Activated naive CD4-positive, alpha-beta T cell treated with anti-CD3 and anti-CD28 coated beads for 36 hours (primary cell): ENCODE results near the gene ZNF630. TPM values are rescaled to one million over a fixed set of nuclear protein-coding genes. Genes with fewer than 3 reads are reported as not detected.
"Not testable (repeated sequence)": the region's sequence is repeated elsewhere in the genome, so short reads cannot be mapped to it uniquely, and the experiment has no call there.

Source experiments
- CTCF ChIA-PET: fragments of 350-600 bp; sonication (Branson Sonifier 250); formaldehyde crosslinking; loops from one replicate; lab custom pipeline; 2021; ENCODE audit warnings: antibody characterized with exemption; lab: Charles Lee
- DNase-seq: peaks from one replicate; pipeline ENCODE4 v3.0.0-alpha.2; 2020
- H3K27ac Mint-ChIP-seq: one replicate; pipeline ENCODE4 v1.8.0; 2021; ENCODE audit warnings: mild to moderate bottlenecking, mixed read lengths
- H3K27me3 Mint-ChIP-seq: one replicate; pipeline ENCODE4 v1.8.0; 2021; ENCODE audit warnings: low read depth, mixed read lengths
- H3K36me3 Mint-ChIP-seq: one replicate; pipeline ENCODE4 v1.8.0; 2021; ENCODE audit warnings: low read depth, mixed read lengths
- H3K4me1 Mint-ChIP-seq: one replicate; pipeline ENCODE4 v1.8.0; 2021; ENCODE audit warnings: low read depth, mixed read lengths
- H3K4me3 Mint-ChIP-seq: one replicate; pipeline ENCODE4 v1.8.0; 2021; ENCODE audit warnings: mild to moderate bottlenecking, moderate library complexity, mixed read lengths
- H3K9me3 Mint-ChIP-seq: one replicate; pipeline ENCODE4 v1.8.0; 2021; ENCODE audit warnings: mixed read lengths
- intact Hi-C: fragments of 100-400 bp; cut with micrococcal nuclease; formaldehyde crosslinking; loops from one replicate; pipeline ENCODE4 v1.15.1; 2023
- total RNA-seq, 2 experiments: library from RNA; stranded (reverse); gene quantifications; one replicate each; pipeline ENCODE4 v1.2.3, GENCODE V29; 2021

The ZNF630 gene
- total RNA-seq, 2 experiments from 2014 or later = 1.3 to 1.5 TPM

- CTCF ChIA-PET = no interaction called here
- intact Hi-C loops = no loop called here
- no peak for DNase-seq
- H3K27ac Mint-ChIP-seq = no peak overlapping the region
- no peaks in the 10 kb centered on the region for H3K4me1 Mint-ChIP-seq
- no peak overlapping the region for H3K4me3 Mint-ChIP-seq
- no peaks in the 10 kb centered on the region for H3K27me3 Mint-ChIP-seq
- H3K9me3 Mint-ChIP-seq = peaks cover 4% of the 10 kb centered on the region
- H3K36me3 Mint-ChIP-seq = peaks cover 27% of the 10 kb centered on the region
Observed at GRCh38 chrX:48064261-48064660, 7.2 kb downstream of the ZNF630 start.

- intact Hi-C loops = no loop called here
- H3K4me3 Mint-ChIP-seq = no peak overlapping the region
- no peaks in the 10 kb centered on the region for H3K4me1 Mint-ChIP-seq
- peaks cover 10% of the 10 kb centered on the region for H3K9me3 Mint-ChIP-seq
- no peak for DNase-seq
- peaks cover 34% of the 10 kb centered on the region for H3K36me3 Mint-ChIP-seq
- H3K27me3 Mint-ChIP-seq = no peaks in the 10 kb centered on the region
- CTCF ChIA-PET = no interaction called here
- H3K27ac Mint-ChIP-seq = no peak overlapping the region
Observed at GRCh38 chrX:48059296-48059639, 12.2 kb downstream of the ZNF630 start.

DNA sequence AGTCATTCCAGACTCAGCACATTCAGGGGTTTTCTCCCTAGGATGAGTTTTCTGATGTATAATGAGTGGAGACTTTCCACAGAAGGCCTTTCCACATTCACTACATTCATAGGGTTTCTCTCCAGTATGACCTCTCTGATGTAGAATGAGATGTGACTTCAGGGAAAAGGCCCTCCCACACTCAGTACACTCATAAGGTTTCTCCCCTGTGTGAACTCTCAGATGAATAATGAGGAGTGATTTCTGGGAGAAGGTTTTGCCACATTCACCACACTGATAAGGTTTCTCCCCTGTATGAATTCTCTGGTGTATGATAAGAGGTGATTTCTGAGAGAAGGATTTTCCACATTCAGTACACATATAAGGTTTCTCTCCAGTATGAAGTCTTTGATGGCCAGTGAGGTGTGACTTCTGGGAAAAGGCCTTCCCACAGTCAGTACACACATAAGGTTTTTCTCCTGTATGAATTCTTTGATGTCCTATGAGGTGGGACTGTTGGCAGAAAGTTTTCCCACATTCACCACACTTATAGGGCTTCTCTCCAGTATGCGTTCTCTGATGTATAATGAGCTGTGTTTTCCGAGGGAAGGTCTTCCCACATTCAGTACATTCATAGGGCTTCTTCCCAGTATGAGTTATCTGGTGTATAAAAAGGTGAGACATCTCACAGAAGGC lies 12.7 kb downstream of the ZNF630 start:
- CTCF ChIA-PET = no interaction called here
- no peak for DNase-seq
- H3K4me1 Mint-ChIP-seq = no peaks in the 10 kb centered on the region
- peaks cover 34% of the 10 kb centered on the region for H3K36me3 Mint-ChIP-seq
- intact Hi-C loops = no loop called here
- H3K4me3 Mint-ChIP-seq = no peak overlapping the region
- H3K27ac Mint-ChIP-seq = no peak overlapping the region
- H3K27me3 Mint-ChIP-seq = no peaks in the 10 kb centered on the region
- H3K9me3 Mint-ChIP-seq = peaks cover 10% of the 10 kb centered on the region

GRCh38 chrX:48046846-48047245 lies 24.6 kb downstream of the ZNF630 start:
- CTCF ChIA-PET = no interaction called here
- Mint-ChIP-seq H3K4me3 (no peak overlapping the region), H3K36me3 (no peaks in the 10 kb centered on the region), H3K27ac (no peak overlapping the region), H3K27me3 (no peaks in the 10 kb centered on the region), H3K9me3 (no peaks in the 10 kb centered on the region), H3K4me1 (no peaks in the 10 kb centered on the region)
- no peak for DNase-seq
- intact Hi-C loops = no loop called here

- no peak overlapping the region for H3K4me3 Mint-ChIP-seq
- no peaks in the 10 kb centered on the region for H3K27me3 Mint-ChIP-seq
- no peaks in the 10 kb centered on the region for H3K4me1 Mint-ChIP-seq
- no peaks in the 10 kb centered on the region for H3K36me3 Mint-ChIP-seq
- no peaks in the 10 kb centered on the region for H3K9me3 Mint-ChIP-seq
- no peak for DNase-seq
- no peak overlapping the region for H3K27ac Mint-ChIP-seq
- intact Hi-C loops = no loop called here
- CTCF ChIA-PET = no interaction called here
Observed at GRCh38 chrX:48045410-48046311, 25.8 kb downstream of the ZNF630 start.

GRCh38 chrX:48043056-48043455 lies 28.4 kb downstream of the ZNF630 start:
- H3K9me3 Mint-ChIP-seq = no peaks in the 10 kb centered on the region
- CTCF ChIA-PET = no interaction called here
- no peaks in the 10 kb centered on the region for H3K27me3 Mint-ChIP-seq
- no peak for DNase-seq
- intact Hi-C loops = no loop called here
- no peaks in the 10 kb centered on the region for H3K4me1 Mint-ChIP-seq
- no peak overlapping the region for H3K27ac Mint-ChIP-seq
- H3K36me3 Mint-ChIP-seq = no peaks in the 10 kb centered on the region
- H3K4me3 Mint-ChIP-seq = no peak overlapping the region

DNA sequence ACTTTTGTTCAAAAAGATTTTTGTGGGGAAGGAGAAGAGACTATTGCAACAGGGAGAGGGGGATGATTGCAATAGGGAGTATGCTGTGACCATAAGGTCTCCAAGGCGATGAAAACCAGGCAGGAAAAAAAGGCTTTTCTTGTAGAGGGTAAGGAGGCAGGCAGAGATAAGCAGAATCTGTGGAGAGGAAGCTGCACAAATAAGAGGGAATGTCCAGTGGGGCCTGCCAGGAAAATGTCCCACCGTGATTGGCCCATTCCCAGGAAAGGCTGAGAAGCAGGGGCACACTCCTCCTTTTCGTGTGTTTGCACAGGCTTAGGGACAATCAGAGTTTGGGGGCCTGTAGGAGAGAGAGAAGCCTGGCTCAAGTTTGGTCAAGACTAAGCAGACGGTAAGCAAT lies 35.5 kb downstream of the ZNF630 start:
- CTCF ChIA-PET = no interaction called here
- no peaks in the 10 kb centered on the region for H3K9me3 Mint-ChIP-seq
- H3K36me3 Mint-ChIP-seq = no peaks in the 10 kb centered on the region
- no peak overlapping the region for H3K27ac Mint-ChIP-seq
- intact Hi-C loops = no loop called here
- H3K4me1 Mint-ChIP-seq = no peaks in the 10 kb centered on the region
- DNase-seq = no peak
- H3K4me3 Mint-ChIP-seq = no peak overlapping the region
- H3K27me3 Mint-ChIP-seq = no peaks in the 10 kb centered on the region

DNA sequence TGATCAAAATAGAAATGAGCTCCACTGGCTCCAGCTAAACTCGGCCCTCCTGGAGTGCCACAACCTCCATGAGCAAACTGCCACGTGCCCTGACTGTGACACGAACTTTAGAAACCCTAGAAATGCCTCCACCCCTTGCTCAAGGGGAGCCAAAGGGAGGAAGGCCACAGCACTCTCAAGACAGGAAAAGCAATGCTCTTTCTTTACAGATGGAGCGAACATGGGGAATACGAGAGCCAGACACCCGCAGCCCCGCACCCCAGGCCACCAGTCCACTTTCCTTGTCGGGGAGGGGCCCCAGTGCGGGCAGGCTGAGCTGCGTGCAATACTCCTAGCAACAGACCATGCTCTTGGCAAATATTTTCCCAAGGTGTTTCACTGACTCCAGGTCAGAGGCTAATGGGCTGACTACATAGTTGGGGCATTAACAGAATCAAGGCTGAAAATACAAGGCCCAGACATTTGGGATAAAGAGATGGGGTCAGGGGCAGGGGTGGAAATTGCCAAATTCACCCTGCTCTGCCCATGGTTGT lies 40.7 kb downstream of the ZNF630 start:
- CTCF ChIA-PET, H3K27ac Mint-ChIP-seq: not testable (repeated sequence)

GRCh38 chrX:48030237-48030636 lies 41.2 kb downstream of the ZNF630 start:
- Mint-ChIP-seq H3K4me1 (peaks cover 3% of the 10 kb centered on the region), H3K9me3 (no peaks in the 10 kb centered on the region), H3K27me3 (no peaks in the 10 kb centered on the region), H3K4me3 (no peak overlapping the region), H3K27ac (no peak overlapping the region), H3K36me3 (no peaks in the 10 kb centered on the region)
- intact Hi-C loops = no loop called here
- DNase-seq = no peak
- CTCF ChIA-PET = no interaction called here

More for the DNA sequence above, 40.7 kb downstream of the ZNF630 start:
- H3K27me3 Mint-ChIP-seq, H3K9me3 Mint-ChIP-seq, H3K36me3 Mint-ChIP-seq, H3K4me1 Mint-ChIP-seq, intact Hi-C loops, DNase-seq, H3K4me3 Mint-ChIP-seq: not testable (repeated sequence)

GRCh38 chrX:48028091-48028490 lies 43.3 kb downstream of the ZNF630 start:
- Mint-ChIP-seq H3K9me3 (no peaks in the 10 kb centered on the region), H3K4me3 (no peak overlapping the region), H3K4me1 (peaks cover 6% of the 10 kb centered on the region), H3K27ac (no peak overlapping the region), H3K36me3 (no peaks in the 10 kb centered on the region), H3K27me3 (no peaks in the 10 kb centered on the region)
- intact Hi-C loops = loop anchor here (5.0 to 10.0 kb wide), 2 partner anchors 373 to 836 kb away; partner anchors contain the start of genes ELK1, UBA1 and UXT
- no peak for DNase-seq
- CTCF ChIA-PET = interaction anchor here (1.3 to 2.5 kb wide), 2 partner anchors 70 to 174 kb away, joined by 10 to 12 read pairs; no protein-coding TSS in a partner anchor

- H3K36me3 Mint-ChIP-seq, H3K27me3 Mint-ChIP-seq, H3K4me3 Mint-ChIP-seq, H3K4me1 Mint-ChIP-seq, H3K9me3 Mint-ChIP-seq, H3K27ac Mint-ChIP-seq, DNase-seq: not testable (repeated sequence)
- CTCF ChIA-PET = interaction anchor here (0.6 to 2.5 kb wide), 6 partner anchors 67 to 196 kb away, joined by 3 to 12 read pairs (median 7); no protein-coding TSS in a partner anchor
- intact Hi-C loops = loop anchor here (5.0 to 10.0 kb wide), 2 partner anchors 373 to 835 kb away; partner anchors contain the start of genes ELK1, UBA1 and UXT
Observed at GRCh38 chrX:48027545-48027944, 43.9 kb downstream of the ZNF630 start.

DNA sequence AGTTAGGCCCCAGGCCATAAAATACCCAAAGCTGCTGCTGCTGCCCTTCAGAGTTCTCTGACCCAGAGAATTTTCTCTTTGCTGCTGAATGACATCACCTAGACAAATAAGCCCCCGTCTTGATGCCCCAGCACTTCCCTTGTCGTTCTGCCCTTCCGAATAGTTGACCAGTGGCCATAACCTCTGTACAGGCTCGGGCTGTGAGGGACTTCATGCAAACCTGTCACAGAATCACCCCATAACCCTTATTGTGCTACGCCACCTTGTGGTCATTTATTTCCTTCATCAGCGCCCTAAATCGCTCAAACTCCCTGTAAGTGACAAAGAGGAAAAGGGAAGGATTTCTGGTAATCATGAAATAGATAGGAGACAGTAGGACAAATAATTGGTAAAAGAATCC lies 45.9 kb downstream of the ZNF630 start:
- Mint-ChIP-seq H3K27me3 (no peaks in the 10 kb centered on the region), H3K9me3 (peaks cover 1% of the 10 kb centered on the region), H3K4me3 (no peak overlapping the region), H3K27ac (no peak overlapping the region), H3K4me1 (peaks cover 10% of the 10 kb centered on the region), H3K36me3 (no peaks in the 10 kb centered on the region)
- CTCF ChIA-PET = interaction anchor here (0.7 to 2.5 kb wide), 4 partner anchors 66 to 194 kb away, joined by 3 to 12 read pairs (median 7); no protein-coding TSS in a partner anchor
- DNase-seq = peak; percentile 52
- intact Hi-C loops = loop anchor here (5.0 to 10.0 kb wide), 2 partner anchors 371 to 833 kb away; partner anchors contain the start of genes ELK1, UBA1 and UXT
